Liver (tissue), 9 donors: Measurements from ENCODE around the gene HOXD13. TPM values are rescaled to one million over a fixed set of nuclear protein-coding genes. Genes with fewer than 3 reads are reported as not detected.

Experiments
- DNase-seq: peaks from one replicate; pipeline ENCODE4 v3.0.0-alpha.2; 2017; ENCODE audit warnings: low spot score
- H3K27ac ChIP-seq, 2 donors: one replicate each; pipeline ENCODE4 v1.7.0; 2013; ENCODE audit warnings: inconsistent platforms in 2 of 2, low read length in 2 of 2, control low read depth in 1 of 2, low read depth in 1 of 2, mild to moderate bottlenecking in 1 of 2
- H3K27me3 ChIP-seq, 4 donors: one replicate each; pipeline versions ENCODE4 v1.6.1 to v1.7.0; 2013; ENCODE audit warnings: low read length in 3 of 4, inconsistent platforms in 1 of 4, mild to moderate bottlenecking in 1 of 4, moderate library complexity in 1 of 4; ENCODE audit not compliant: control insufficient read depth in 4 of 4, insufficient read depth in 4 of 4
- H3K36me3 ChIP-seq, 4 donors: one replicate each; pipeline versions ENCODE4 v1.6.1 to v1.7.0; 2013; ENCODE audit warnings: low read length in 3 of 4, mild to moderate bottlenecking in 3 of 4, low read depth in 1 of 4, moderate library complexity in 1 of 4; ENCODE audit not compliant: control insufficient read depth in 4 of 4, insufficient read depth in 3 of 4
- H3K4me1 ChIP-seq, 4 donors: one replicate each; pipeline versions ENCODE4 v1.6.1 to v1.7.0; 2013; ENCODE audit warnings: low read length in 3 of 4, mild to moderate bottlenecking in 3 of 4, moderate library complexity in 1 of 4; ENCODE audit not compliant: control insufficient read depth in 4 of 4, insufficient read depth in 4 of 4
- H3K4me3 ChIP-seq, 3 donors: one replicate each; pipeline versions ENCODE4 v1.6.1 to v1.7.0; 2013; ENCODE audit warnings: low read length in 3 of 3, control low read depth in 1 of 3, low read depth in 1 of 3, mild to moderate bottlenecking in 1 of 3
- H3K9ac ChIP-seq, 2 donors: one replicate each; pipeline ENCODE4 v1.7.0; 2013; ENCODE audit warnings: low read length in 2 of 2, mild to moderate bottlenecking in 2 of 2, moderate library complexity in 2 of 2, control low read depth in 1 of 2, low read depth in 1 of 2
- H3K9me3 ChIP-seq, 4 donors: one replicate each; pipeline versions ENCODE4 v1.6.1 to v1.7.0; 2013; ENCODE audit warnings: low read length in 3 of 4; ENCODE audit not compliant: control insufficient read depth in 4 of 4
- GABPA ChIP-seq, 2 donors: IDR thresholded peaks in 1 of 2; conservative IDR thresholded peaks in 1 of 2; 2 replicates each; pipeline ENCODE4 v1.6.1; 2016; ENCODE audit warnings: antibody characterized with exemption in 2 of 2, mild to moderate bottlenecking in 1 of 2, moderate library complexity in 1 of 2
- RAD21 ChIP-seq, 2 donors: IDR thresholded peaks; 2 replicates each; pipeline ENCODE4 v1.6.1; 2016; ENCODE audit warnings: antibody characterized with exemption in 2 of 2, mild to moderate bottlenecking in 2 of 2
- WGBS: extraction: QIAGEN DNeasy Blood & Tissue Kit; methylation state at CpG from one replicate; pipeline ENCODE4 v1.1.7; 2013; 5-methylcytosine and 5-hydroxymethylcytosine counted together
- polyA plus RNA-seq, 2 donors: library from polyadenylated mRNA; stranded (reverse) in 1 of 2; unstranded in 1 of 2; fragments of 200-250 nt in 1 of 2; fragments of >200 nt in 1 of 2; fragmentation: Nextera tagmentation in 1 of 2; extraction: Ambion mirVana in 1 of 2; gene quantifications; one replicate each; pipeline versions ENCODE4 v1.2.1 to v1.2.3, GENCODE V29; 2013 to 2015
- total RNA-seq, 2 donors: library from RNA; depleted of rRNA; stranded (reverse); fragments of >200 nt; gene quantifications; one replicate each; pipeline ENCODE4 v1.2.3, GENCODE V29; 2014
- TF ChIP-seq, protein P1 (sequence below): IDR thresholded peaks from 2 replicates; pipeline ENCODE4 v1.6.1; 2016; ENCODE audit warnings: antibody characterized with exemption
- TF ChIP-seq, protein P2 (sequence below): IDR thresholded peaks from 2 replicates; pipeline ENCODE4 v1.6.1; 2016; ENCODE audit warnings: antibody characterized with exemption
- TF ChIP-seq, protein P3 (sequence below): IDR thresholded peaks from 2 replicates; pipeline ENCODE4 v1.6.1; 2016; ENCODE audit warnings: antibody characterized with exemption, mild to moderate bottlenecking
- donor health status: healthy.
- donor health status: healthy.
- donor health status: healthy.
- donor health status: healthy.
- donor health status: healthy.

Gene HOXD13
- total and polyA plus RNA-seq, 4 donors, result not detected

DNA sequence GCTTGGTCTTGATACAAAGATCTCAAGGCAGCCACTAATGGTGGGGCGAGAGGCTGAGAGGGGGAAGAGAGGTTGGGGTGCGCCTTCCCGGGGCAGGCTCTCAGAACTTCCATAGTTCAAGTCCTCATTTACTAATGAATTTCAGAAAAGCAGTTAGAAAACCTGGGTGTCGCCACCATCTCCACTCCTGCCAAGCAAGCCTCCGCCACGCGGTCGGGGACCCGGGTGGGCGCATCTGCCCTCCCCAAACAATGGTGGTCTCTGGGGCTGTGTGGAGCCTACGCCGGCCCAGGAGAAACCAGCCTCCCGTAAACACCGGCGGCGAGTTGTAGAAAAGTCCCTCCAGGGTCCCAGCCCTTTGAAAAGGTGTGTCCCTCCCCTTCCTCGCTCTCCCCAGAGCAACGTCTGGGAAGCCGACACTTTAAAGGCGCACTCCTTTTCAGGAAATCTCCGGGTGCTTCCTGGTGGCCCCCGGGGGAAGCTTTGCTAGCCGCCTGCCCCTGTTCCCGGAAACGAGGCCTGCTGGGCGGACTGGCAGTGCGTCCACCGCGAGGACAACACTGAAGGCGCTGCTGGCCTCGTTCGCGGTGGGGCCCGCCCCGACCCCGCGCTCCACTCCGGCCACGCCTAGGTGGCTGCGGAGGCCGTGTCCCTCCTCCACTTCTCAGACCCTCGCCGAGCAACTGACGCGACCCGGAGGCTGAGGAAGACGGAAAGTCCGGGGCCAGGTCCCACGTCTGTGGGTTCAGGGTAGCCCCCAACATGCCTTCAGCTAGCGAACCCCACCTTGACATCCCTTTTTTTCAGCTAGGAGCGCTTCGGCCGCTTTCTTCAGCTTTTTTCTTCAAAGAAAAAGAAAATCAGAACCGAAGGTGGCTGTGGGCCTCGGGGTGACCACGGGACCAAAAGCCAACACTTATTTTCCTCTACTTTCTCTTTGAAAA is 25.6 kb upstream of the HOXD13 start:
- Histone ChIP-seq H3K4me3 (peak overlapping the region in 2 of 3 donors; percentile 49 to 57), H3K9me3 (no peaks in the 10 kb centered on the region), H3K27ac (no peak overlapping the region), H3K4me1 (peaks cover 10 to 21% (median 16%) of the 10 kb centered on the region in 4 donors), H3K27me3 (peaks cover 0 to 28% (median 15%) of the 10 kb centered on the region in 4 donors), H3K36me3 (no peaks in the 10 kb centered on the region), H3K9ac (no peak overlapping the region)
- peak; percentile 32 for DNase-seq
- WGBS, result 9% methylated on average over 56 of the region's 56 CpGs
- TF ChIP-seq, protein P1, sequence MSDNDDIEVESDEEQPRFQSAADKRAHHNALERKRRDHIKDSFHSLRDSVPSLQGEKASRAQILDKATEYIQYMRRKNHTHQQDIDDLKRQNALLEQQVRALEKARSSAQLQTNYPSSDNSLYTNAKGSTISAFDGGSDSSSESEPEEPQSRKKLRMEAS, result no peak
- TF ChIP-seq, protein P2, sequence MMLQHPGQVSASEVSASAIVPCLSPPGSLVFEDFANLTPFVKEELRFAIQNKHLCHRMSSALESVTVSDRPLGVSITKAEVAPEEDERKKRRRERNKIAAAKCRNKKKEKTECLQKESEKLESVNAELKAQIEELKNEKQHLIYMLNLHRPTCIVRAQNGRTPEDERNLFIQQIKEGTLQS, result no peak
- TF ChIP-seq RAD21 (IDR thresholded peaks at IDR 0.05), result no peak
- TF ChIP-seq, protein P3, sequence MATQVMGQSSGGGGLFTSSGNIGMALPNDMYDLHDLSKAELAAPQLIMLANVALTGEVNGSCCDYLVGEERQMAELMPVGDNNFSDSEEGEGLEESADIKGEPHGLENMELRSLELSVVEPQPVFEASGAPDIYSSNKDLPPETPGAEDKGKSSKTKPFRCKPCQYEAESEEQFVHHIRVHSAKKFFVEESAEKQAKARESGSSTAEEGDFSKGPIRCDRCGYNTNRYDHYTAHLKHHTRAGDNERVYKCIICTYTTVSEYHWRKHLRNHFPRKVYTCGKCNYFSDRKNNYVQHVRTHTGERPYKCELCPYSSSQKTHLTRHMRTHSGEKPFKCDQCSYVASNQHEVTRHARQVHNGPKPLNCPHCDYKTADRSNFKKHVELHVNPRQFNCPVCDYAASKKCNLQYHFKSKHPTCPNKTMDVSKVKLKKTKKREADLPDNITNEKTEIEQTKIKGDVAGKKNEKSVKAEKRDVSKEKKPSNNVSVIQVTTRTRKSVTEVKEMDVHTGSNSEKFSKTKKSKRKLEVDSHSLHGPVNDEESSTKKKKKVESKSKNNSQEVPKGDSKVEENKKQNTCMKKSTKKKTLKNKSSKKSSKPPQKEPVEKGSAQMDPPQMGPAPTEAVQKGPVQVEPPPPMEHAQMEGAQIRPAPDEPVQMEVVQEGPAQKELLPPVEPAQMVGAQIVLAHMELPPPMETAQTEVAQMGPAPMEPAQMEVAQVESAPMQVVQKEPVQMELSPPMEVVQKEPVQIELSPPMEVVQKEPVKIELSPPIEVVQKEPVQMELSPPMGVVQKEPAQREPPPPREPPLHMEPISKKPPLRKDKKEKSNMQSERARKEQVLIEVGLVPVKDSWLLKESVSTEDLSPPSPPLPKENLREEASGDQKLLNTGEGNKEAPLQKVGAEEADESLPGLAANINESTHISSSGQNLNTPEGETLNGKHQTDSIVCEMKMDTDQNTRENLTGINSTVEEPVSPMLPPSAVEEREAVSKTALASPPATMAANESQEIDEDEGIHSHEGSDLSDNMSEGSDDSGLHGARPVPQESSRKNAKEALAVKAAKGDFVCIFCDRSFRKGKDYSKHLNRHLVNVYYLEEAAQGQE, result no peak

DNA sequence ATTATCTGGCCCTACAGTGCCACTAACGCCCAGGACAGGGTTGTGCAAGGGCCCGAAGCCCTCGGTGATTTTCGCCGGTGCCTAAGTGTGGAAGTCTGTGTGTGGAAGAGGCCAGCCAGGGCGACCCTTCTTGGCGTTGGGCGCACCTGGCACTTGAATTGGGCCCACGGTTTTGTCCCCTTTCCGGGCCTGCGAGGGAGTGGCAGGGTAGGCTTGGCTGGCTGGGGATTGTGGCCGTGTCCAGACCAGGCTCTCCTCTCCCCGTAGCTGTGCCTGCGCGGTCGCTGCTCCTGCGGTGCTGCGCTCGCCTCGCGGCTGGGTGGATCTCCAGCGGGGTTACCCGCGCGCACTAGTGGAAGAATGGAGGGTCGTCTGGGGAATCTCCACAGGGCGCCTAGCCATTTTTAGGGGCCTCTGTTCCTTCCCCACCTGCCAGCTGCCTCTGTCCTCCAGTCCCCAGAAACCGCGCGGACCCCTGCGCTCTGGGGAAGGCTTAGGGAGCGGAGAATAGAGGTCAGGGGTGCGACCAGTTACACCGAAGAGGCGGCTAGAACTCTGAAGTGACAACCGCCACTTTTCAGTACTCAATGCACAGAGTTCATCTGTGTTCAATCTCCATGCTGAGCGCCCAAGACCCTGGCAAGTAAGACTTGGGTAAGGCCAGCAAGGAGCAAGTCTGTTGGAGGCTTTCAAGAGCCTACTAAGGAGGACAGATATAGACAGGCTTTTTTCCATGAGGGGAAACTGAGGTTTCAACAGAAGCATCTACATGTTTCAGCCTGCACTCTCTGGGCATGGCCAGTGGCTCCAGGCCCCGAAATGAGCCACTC is 24.7 kb upstream of the HOXD13 start:
- WGBS, result 7% methylated on average over 38 of the region's 38 CpGs
- no peak for DNase-seq

More for the DNA sequence above, 24.7 kb upstream of the HOXD13 start:
- Histone ChIP-seq H3K9ac (no peak overlapping the region), H3K27me3 (peaks cover 0 to 31% (median 16%) of the 10 kb centered on the region in 4 donors), H3K36me3 (no peaks in the 10 kb centered on the region), H3K4me3 (peak overlapping the region; percentile 21 to 57 (median 49)), H3K9me3 (no peaks in the 10 kb centered on the region), H3K4me1 (peaks cover 10 to 21% (median 16%) of the 10 kb centered on the region in 4 donors), H3K27ac (no peak overlapping the region)
- TF ChIP-seq, protein P3, result no peak
- TF ChIP-seq RAD21 (IDR thresholded peaks at IDR 0.05) (peak in 1 of 2 donors; percentile 42), GABPA (IDR thresholded peaks at IDR 0.05 in 1 of 2, conservative IDR thresholded peaks at IDR 0.05 in 1 of 2) (no peak)
- TF ChIP-seq, protein P1, result no peak
